HepG2 (cell line): ENCODE results near the gene CHMP2B. TPM values are rescaled to one million over a fixed set of nuclear protein-coding genes. Genes with fewer than 3 reads are reported as not detected.

Experiments
- ATAC-seq: fragments of 200-7000 bp; cut with Tn5 transposase; 3 replicates; pipeline ENCODE4 v1.9.1; 2020; ENCODE audit warnings: mild to moderate bottlenecking, moderate library complexity
- BruUV-seq: library from RNA; stranded (reverse); fragments of 400-500 nt; replicated peaks from 2 replicates; lab custom pipeline; 2021; lab: Mats Ljungman, UMichigan
- CTCF ChIA-PET: fragments of 300-600 bp; formaldehyde crosslinking; extraction: SDS; loops from one replicate; lab custom pipeline; 2021; ENCODE audit warnings: low total read pairs, inconsistent platforms, low intra/inter-chr PET ratio; lab: Yijun Ruan, JAX
- POLR2A ChIA-PET: fragments of 350-600 bp; sonication (Branson Sonifier 250); formaldehyde crosslinking; loops from one replicate; lab custom pipeline; 2020; ENCODE audit warnings: antibody characterized with exemption, inconsistent platforms; lab: Yijun Ruan, JAX
- DNase-seq: peaks from one replicate; pipeline ENCODE4 v3.0.0-alpha.2; 2015; ENCODE audit warnings: low spot score
- FAIRE-seq: peaks from 3 replicates; lab custom pipeline; 2011; peaks lifted over from hg19 to GRCh38; lab: Jason Lieb, UNC
- H2AFZ ChIP-seq: one replicate; pipeline ENCODE4 v1.6.1; 2011; ENCODE audit warnings: low read length, inconsistent platforms
- H3K27ac ChIP-seq: fragments of 300-600 bp; 3 replicates; pipeline ENCODE4 v1.8.0; 2011; ENCODE audit warnings: mixed run types, mild to moderate bottlenecking, mixed read lengths, low read length, inconsistent platforms; ENCODE audit not compliant: insufficient read depth; ENCODE audit errors: extremely low read length
- H3K27me3 ChIP-seq, 2 experiments: fragments of 200-600 bp in 1 of 2; 2 replicates in 1 of 2; 3 replicates in 1 of 2; pipeline versions ENCODE4 v1.6.0 to v1.8.0; 2011; ENCODE audit warnings: low read length in 2 of 2, mild to moderate bottlenecking in 2 of 2, moderate library complexity in 2 of 2, inconsistent platforms in 1 of 2; ENCODE audit not compliant: insufficient read depth in 2 of 2, control insufficient read depth in 1 of 2
- H3K36me3 ChIP-seq, 2 experiments: fragments of 200-600 bp in 1 of 2; replicated peaks in 1 of 2; 2 replicates in 1 of 2; 3 replicates in 1 of 2; pipeline versions ENCODE4 v1.5.1 to v1.8.0; 2011; ENCODE audit warnings: low read length in 2 of 2, inconsistent platforms in 1 of 2; ENCODE audit not compliant: insufficient read depth in 2 of 2, control insufficient read depth in 1 of 2
- H3K4me1 ChIP-seq: 2 replicates; pipeline ENCODE4 v1.5.1; 2012; ENCODE audit warnings: low read length, inconsistent platforms; ENCODE audit not compliant: insufficient read depth
- H3K4me2 ChIP-seq: 2 replicates; pipeline ENCODE4 v1.6.0; 2011; ENCODE audit warnings: low read depth, low read length, inconsistent platforms
- H3K4me3 ChIP-seq, 3 experiments: fragments of 200-600 bp in 1 of 3; sonication (generic), shearing (Covaris generic) in 1 of 3; replicated peaks in 1 of 3; 2 replicates each; pipeline ENCODE4 v1.5.1; 2011 to 2016; ENCODE audit warnings: low read length in 3 of 3, inconsistent platforms in 2 of 3, low read depth in 2 of 3, mild to moderate bottlenecking in 2 of 3, control low read depth in 1 of 3, mixed read lengths in 1 of 3; ENCODE audit not compliant: insufficient read depth in 1 of 3
- H3K79me2 ChIP-seq: one replicate; pipeline ENCODE4 v1.6.1; 2011; ENCODE audit warnings: low read length, inconsistent platforms; ENCODE audit not compliant: insufficient read depth
- H3K9ac ChIP-seq: 2 replicates; pipeline ENCODE4 v1.6.0; 2011; ENCODE audit warnings: mild to moderate bottlenecking, low read depth, low read length, inconsistent platforms; ENCODE audit not compliant: insufficient read depth
- H3K9me3 ChIP-seq: 2 replicates; pipeline ENCODE4 v1.5.1; 2012; ENCODE audit warnings: mild to moderate bottlenecking, low read length
- H4K20me1 ChIP-seq: 2 replicates; pipeline ENCODE4 v1.6.0; 2011; ENCODE audit warnings: inconsistent platforms, mild to moderate bottlenecking, low read length, moderate library complexity; ENCODE audit not compliant: insufficient read depth
- ARNTL ChIP-seq: sonication (generic); formaldehyde crosslinking; IDR thresholded peaks from 2 replicates; pipeline ENCODE4 v1.4.0; 2020; ENCODE audit warnings: mild to moderate bottlenecking, missing genetic modification reagents
- CHCHD3 ChIP-seq: sonication (generic); formaldehyde crosslinking; IDR thresholded peaks from 2 replicates; pipeline ENCODE4 v1.8.0; 2022; ENCODE audit warnings: mild to moderate bottlenecking, missing genetic modification reagents, moderate library complexity
- HIC2 ChIP-seq: sonication (generic); formaldehyde crosslinking; IDR thresholded peaks from 2 replicates; pipeline ENCODE4 v1.9.0; 2022; ENCODE audit warnings: low read depth, missing genetic modification reagents
- MAFF ChIP-seq: IDR thresholded peaks from 2 replicates; pipeline ENCODE4 v1.6.1; 2011; ENCODE audit warnings: low read depth, low read length, improper control_type of control experiment
- MAFK ChIP-seq, 2 experiments: IDR thresholded peaks in 1 of 2; conservative IDR thresholded peaks in 1 of 2; 2 replicates each; pipeline ENCODE4 v1.6.1; 2011; ENCODE audit warnings: improper control_type of control experiment in 2 of 2, low read length in 2 of 2
- MEF2D ChIP-seq: sonication (generic); formaldehyde crosslinking; IDR thresholded peaks from 2 replicates; pipeline ENCODE4 v1.5.1; 2020; ENCODE audit warnings: mild to moderate bottlenecking, missing genetic modification reagents
- PRMT3 ChIP-seq: sonication (generic); formaldehyde crosslinking; IDR thresholded peaks from 2 replicates; pipeline ENCODE4 v1.8.1; 2022; ENCODE audit warnings: low read depth, mild to moderate bottlenecking, moderate library complexity, missing genetic modification reagents, borderline replicate concordance
- RBM22 ChIP-seq: fragments of 200-400 bp; formaldehyde crosslinking; optimal IDR thresholded peaks from 2 replicates; pipeline ENCODE3; 2017; ENCODE audit warnings: mild to moderate bottlenecking, low read length, moderate library complexity
- SALL2 ChIP-seq: sonication (generic); formaldehyde crosslinking; IDR thresholded peaks from 2 replicates; pipeline ENCODE4 v1.8.1; 2023; ENCODE audit warnings: mild to moderate bottlenecking, missing genetic modification reagents, inconsistent platforms
- SKIL ChIP-seq: sonication (generic); formaldehyde crosslinking; IDR thresholded peaks from 2 replicates; pipeline ENCODE4 v1.8.0; 2022; ENCODE audit warnings: missing genetic modification reagents, mild to moderate bottlenecking, moderate library complexity, borderline replicate concordance
- ZNF362 ChIP-seq: sonication (generic); formaldehyde crosslinking; IDR thresholded peaks from 2 replicates; pipeline ENCODE4 v1.4.0; 2020; ENCODE audit warnings: missing genetic modification reagents, mild to moderate bottlenecking, borderline replicate concordance
- ZNF770 ChIP-seq: sonication (generic); formaldehyde crosslinking; IDR thresholded peaks from 2 replicates; pipeline ENCODE4 v1.5.0; 2020; ENCODE audit warnings: mild to moderate bottlenecking, missing genetic modification reagents
- WGBS: methylation state at CpG from one replicate; pipeline ENCODE4 v1.1.6; 2017; ENCODE audit warnings: low lambda C conversion rate; 5-methylcytosine and 5-hydroxymethylcytosine counted together
- in situ Hi-C: cut with HindIII; loops from 2 replicates; pipeline ENCODE4 v1.10.0; 2017; ENCODE audit warnings: low pct_unique_long_range_greater_than_20kb; ENCODE audit not compliant: extremely low pct_ligation_motif_present
- intact Hi-C: fragments of 100-400 bp; cut with micrococcal nuclease; formaldehyde crosslinking; loops from one replicate; pipeline ENCODE4 v1.10.0; 2022; ENCODE audit not compliant: unreplicated experiment
- polyA plus RNA-seq, 8 experiments: library from polyadenylated mRNA; depleted of rRNA in 3 of 8; stranded (reverse) in 7 of 8; unstranded in 1 of 8; fragments of >200 nt; fragmentation: Illumina TruSeq in 4 of 8; extraction: Trizol in 4 of 8; gene quantifications; 2 replicates each; pipeline versions ENCODE4 v1.2.1 to v1.2.3, GENCODE V29; 2011 to 2016; ENCODE audit warnings: low read depth in 4 of 8, missing spikeins in 1 of 8, mixed read lengths in 1 of 8; ENCODE audit not compliant: insufficient read depth in 1 of 8
- total RNA-seq, 5 experiments: library from RNA; depleted of rRNA; stranded (reverse); fragments of >200 nt; fragmentation: Illumina TruSeq; extraction: Trizol; gene quantifications; 2 replicates each; pipeline ENCODE4 v1.2.3, GENCODE V29; 2016; ENCODE audit warnings: low read depth in 1 of 5

The CHMP2B gene
- total and polyA plus RNA-seq, 2 of the 13 experiments (the other 11 are each of a cell fraction or from before 2014, with no cell fraction given) = 6.9 to 33.5 TPM

- Histone ChIP-seq H3K27me3 (no peaks in the 10 kb centered on the region; a peak in 1 of 5 replicates), H4K20me1 (no peaks in the 10 kb centered on the region), H3K4me1 (peaks cover 24% of the 10 kb centered on the region), H3K79me2 (peaks cover 64% of the 10 kb centered on the region), H3K9me3 (no peaks in the 10 kb centered on the region), H3K9ac (no peak overlapping the region), H3K36me3 (peaks cover 1 to 5% of the 10 kb centered on the region in 2 experiments; a peak in 2 of 5 replicates), H3K4me3 (peak overlapping the region in 1 of 3 experiments; percentile 88; a peak in 2 of 6 replicates), H3K4me2 (peak overlapping the region; percentile 86), H2AFZ (no peak overlapping the region), H3K27ac (no peak overlapping the region)
- FAIRE-seq (no peak), ATAC-seq (no peak), DNase-seq (no peak)
- BruUV-seq = no TSS peak
- POLR2A ChIA-PET = no interaction called here
- in situ Hi-C loops (no loop called here), intact Hi-C loops (loop anchor here (5.0 kb wide), 1 partner anchor 62 kb away; no protein-coding TSS in a partner anchor)
- 92% methylated on average over 1 of the region's 1 CpG for WGBS
- CTCF ChIA-PET = no interaction called here
- TF ChIP-seq RBM22 (no peak), SKIL (no peak), CHCHD3 (CRISPR knock-in tag) (no peak), MAFK (conservative IDR thresholded peaks at IDR 0.05 in 1 of 2, IDR thresholded peaks at IDR 0.05 in 1 of 2; ENCODE audit: low read length in 2 of 2) (peak; percentile 63 to 79), ARNTL (no peak), HIC2 (no peak), MEF2D (CRISPR knock-in tag) (no peak), ZNF770 (no peak), PRMT3 (no peak), ZNF362 (CRISPR knock-in tag) (no peak), MAFF (peak; percentile 76), SALL2 (CRISPR knock-in tag) (no peak)
Observed at GRCh38 chr3:87229113-87229512, 2.0 kb downstream of the CHMP2B start.
